HEK293 (cell line): ENCODE data around the gene PCBP3.

ENCODE experiments used
- CTCF ChIA-PET: fragments of 350-600 bp; formaldehyde crosslinking; extraction: SDS; loops from one replicate; lab custom pipeline; 2021; ENCODE audit warnings: antibody characterized with exemption; lab: Yijun Ruan, JAX
- POLR2A ChIA-PET: fragments of 300-600 bp; formaldehyde crosslinking; extraction: SDS; loops from one replicate; lab custom pipeline; 2020; ENCODE audit warnings: antibody characterized with exemption, inconsistent platforms; lab: Yijun Ruan, JAX
- H3K27ac ChIP-seq: fragments of 200-500 bp; sonication (Bioruptor generic); 2 replicates; pipeline ENCODE4 v1.5.1; 2014; ENCODE audit warnings: low read depth, low read length, control low read depth, inconsistent platforms; ENCODE audit errors: extremely low read depth
- H3K36me3 ChIP-seq, 2 experiments: fragments of 200-500 bp in 1 of 2; sonication (Bioruptor generic) in 1 of 2; 1 replicate in 1 of 2; 2 replicates in 1 of 2; pipeline ENCODE4 v1.5.1; 2014 to 2017; ENCODE audit warnings: inconsistent platforms in 2 of 2, low read length in 2 of 2; ENCODE audit not compliant: control insufficient read depth in 2 of 2, insufficient read depth in 1 of 2
- H3K4me1 ChIP-seq: fragments of 200-500 bp; sonication (Bioruptor generic); 2 replicates; pipeline ENCODE4 v1.5.1; 2014; ENCODE audit warnings: mild to moderate bottlenecking, low read length, inconsistent platforms; ENCODE audit not compliant: control insufficient read depth, insufficient read depth
- H3K4me3 ChIP-seq: 2 replicates; pipeline ENCODE4 v1.5.1; 2011; ENCODE audit warnings: low read depth, mild to moderate bottlenecking, control low read depth, low read length, moderate library complexity
- H3K9me3 ChIP-seq: fragments of 200-500 bp; sonication (Bioruptor generic); 2 replicates; pipeline ENCODE4 v1.5.1; 2014; ENCODE audit warnings: low read depth, low read length, inconsistent platforms; ENCODE audit not compliant: control insufficient read depth, insufficient read depth
- BCL11B ChIP-seq: fragments of 450-650 bp; formaldehyde crosslinking; IDR thresholded peaks from 2 replicates; pipeline ENCODE4 v1.5.1; 2016; ENCODE audit warnings: low read depth, missing biosample characterization, missing genetic modification characterization
- GLIS1 ChIP-seq: fragments of 450-650 bp; formaldehyde crosslinking; IDR thresholded peaks from 2 replicates; pipeline ENCODE4 v1.5.1; 2016; ENCODE audit warnings: missing biosample characterization, missing genetic modification characterization
- ZBTB20 ChIP-seq: fragments of 450-650 bp; formaldehyde crosslinking; IDR thresholded peaks from 2 replicates; pipeline ENCODE4 v1.5.1; 2016; ENCODE audit warnings: missing biosample characterization, missing genetic modification characterization
- ZBTB48 ChIP-seq: fragments of 450-650 bp; formaldehyde crosslinking; IDR thresholded peaks from 2 replicates; pipeline ENCODE4 v1.5.1; 2016; ENCODE audit warnings: missing biosample characterization, missing genetic modification characterization
- ZFHX2 ChIP-seq: fragments of 450-650 bp; formaldehyde crosslinking; conservative IDR thresholded peaks from 2 replicates; pipeline ENCODE4 v1.5.1; 2016; ENCODE audit warnings: missing biosample characterization, missing genetic modification characterization
- ZFP3 ChIP-seq: fragments of 450-650 bp; formaldehyde crosslinking; IDR thresholded peaks from 2 replicates; pipeline ENCODE4 v1.5.1; 2016; ENCODE audit warnings: low read depth, missing biosample characterization, missing genetic modification characterization
- ZFP37 ChIP-seq: fragments of 450-650 bp; formaldehyde crosslinking; IDR thresholded peaks from 2 replicates; pipeline ENCODE4 v1.5.1; 2016; ENCODE audit warnings: missing biosample characterization, missing genetic modification characterization
- ZNF112 ChIP-seq: fragments of 450-650 bp; formaldehyde crosslinking; IDR thresholded peaks from 2 replicates; pipeline ENCODE4 v1.5.0; 2017; ENCODE audit warnings: missing biosample characterization, missing genetic modification characterization
- ZNF214 ChIP-seq: fragments of 450-650 bp; formaldehyde crosslinking; IDR thresholded peaks from 2 replicates; pipeline ENCODE4 v1.5.1; 2017; ENCODE audit warnings: missing biosample characterization, mild to moderate bottlenecking, missing genetic modification characterization, borderline replicate concordance
- ZNF223 ChIP-seq: fragments of 450-650 bp; formaldehyde crosslinking; IDR thresholded peaks from 2 replicates; pipeline ENCODE4 v1.5.1; 2016; ENCODE audit warnings: missing biosample characterization, missing genetic modification characterization
- ZNF274 ChIP-seq, 2 experiments: fragments of 200-500 bp in 1 of 2; fragments of 450-650 bp in 1 of 2; sonication (Bioruptor generic) in 1 of 2; formaldehyde crosslinking in 1 of 2; IDR thresholded peaks; 2 replicates each; pipeline versions ENCODE4 v1.5.1 to v1.6.1; 2014 to 2016; ENCODE audit warnings: borderline replicate concordance in 1 of 2, inconsistent platforms in 1 of 2, low read length in 1 of 2, missing biosample characterization in 1 of 2, missing genetic modification characterization in 1 of 2
- ZNF292 ChIP-seq: fragments of 450-650 bp; formaldehyde crosslinking; IDR thresholded peaks from 2 replicates; pipeline ENCODE4 v1.5.1; 2016; ENCODE audit warnings: low read depth, missing biosample characterization, missing genetic modification characterization, borderline replicate concordance
- ZNF324 ChIP-seq: fragments of 450-650 bp; formaldehyde crosslinking; IDR thresholded peaks from 2 replicates; pipeline ENCODE4 v1.5.1; 2016; ENCODE audit warnings: missing biosample characterization, missing genetic modification characterization
- ZNF350 ChIP-seq: fragments of 450-650 bp; formaldehyde crosslinking; IDR thresholded peaks from 2 replicates; pipeline ENCODE4 v1.5.0; 2017; ENCODE audit warnings: missing biosample characterization, mild to moderate bottlenecking, missing genetic modification characterization
- ZNF518A ChIP-seq: fragments of 450-650 bp; formaldehyde crosslinking; conservative IDR thresholded peaks from 2 replicates; pipeline ENCODE4 v1.5.1; 2016; ENCODE audit warnings: low read depth, missing biosample characterization, missing genetic modification characterization
- ZNF544 ChIP-seq: fragments of 450-650 bp; formaldehyde crosslinking; IDR thresholded peaks from 2 replicates; pipeline ENCODE4 v1.5.0; 2017; ENCODE audit warnings: missing biosample characterization, missing genetic modification characterization
- ZNF621 ChIP-seq: fragments of 450-650 bp; formaldehyde crosslinking; IDR thresholded peaks from 2 replicates; pipeline ENCODE4 v1.5.1; 2017; ENCODE audit warnings: missing biosample characterization, missing genetic modification characterization
- ZNF645 ChIP-seq: fragments of 450-650 bp; formaldehyde crosslinking; IDR thresholded peaks from 2 replicates; pipeline ENCODE4; 2016; ENCODE audit warnings: missing biosample characterization, missing genetic modification characterization
- ZNF677 ChIP-seq: fragments of 450-650 bp; IDR thresholded peaks from 2 replicates; pipeline ENCODE4 v1.5.0; 2018; ENCODE audit warnings: missing biosample characterization, mild to moderate bottlenecking, missing genetic modification characterization, moderate library complexity

Gene PCBP3

GRCh38 chr21:45900034-45900868, 256.7 kb downstream of the PCBP3 start:
- H3K9me3 ChIP-seq = no peaks in the 10 kb centered on the region
- H3K4me3 ChIP-seq = no peak overlapping the region
- CTCF ChIA-PET = interaction anchor here (0.7 kb wide), 1 partner anchor 21 kb away, joined by 3 read pairs; no protein-coding TSS in a partner anchor
- POLR2A ChIA-PET = no interaction called here
- H3K36me3 ChIP-seq = no peaks in the 10 kb centered on the region
- TF ChIP-seq ZFHX2 (peak; percentile 50), ZNF223 (tag by site-specific recombination) (0 out of 2 replicates have a peak, but pooled peaks have one; percentile 39), GLIS1 (tag by site-specific recombination) (no peak)
- no peak overlapping the region for H3K27ac ChIP-seq
- H3K4me1 ChIP-seq = no peaks in the 10 kb centered on the region

GRCh38 chr21:45901061-45901690, 257.7 kb downstream of the PCBP3 start:
- Histone ChIP-seq H3K27ac (no peak overlapping the region), H3K4me1 (no peaks in the 10 kb centered on the region), H3K36me3 (no peaks in the 10 kb centered on the region), H3K4me3 (no peak overlapping the region), H3K9me3 (no peaks in the 10 kb centered on the region)
- ChIA-PET CTCF (interaction anchor here (0.6 kb wide), 1 partner anchor 252 kb away, joined by 3 read pairs; no protein-coding TSS in a partner anchor), POLR2A (no interaction called here)
- no peak for TF ChIP-seq ZNF112 (tag by site-specific recombination)
- TF ChIP-seq ZBTB20 = no peak
- TF ChIP-seq ZNF324 = no peak
- no peak for TF ChIP-seq ZNF518A (tag by site-specific recombination)
- TF ChIP-seq ZNF677 (tag by site-specific recombination) = no peak
- no peak for TF ChIP-seq ZNF274 (IDR thresholded peaks at IDR 0.05; ENCODE audit: low read length)
- TF ChIP-seq ZNF274 (tag by site-specific recombination; IDR thresholded peaks at IDR 0.05; ENCODE audit: borderline replicate concordance) = no peak
- no peak for TF ChIP-seq ZNF214 (tag by site-specific recombination)
- TF ChIP-seq BCL11B (tag by site-specific recombination) = no peak
- no peak for TF ChIP-seq ZNF292 (tag by site-specific recombination)
- TF ChIP-seq ZBTB48 (tag by site-specific recombination) = no peak
- TF ChIP-seq ZNF350 = no peak
- no peak for TF ChIP-seq ZFP3
- no peak for TF ChIP-seq ZNF544
- no peak for TF ChIP-seq ZFP37
- TF ChIP-seq ZNF645 (tag by site-specific recombination) = no peak
- TF ChIP-seq ZNF621 (tag by site-specific recombination) = no peak
